IPS DF 6.9 (cell line): ENCODE measurements around the gene CDO1.
A peak's percentile ranks its signal among the peaks of the same experiment; 100 is the strongest.
"Not testable (repeated sequence)": the region's sequence is repeated elsewhere in the genome, so short reads cannot be mapped to it uniquely, and the experiment has no call there.

Experiments used
- DNase-seq: peaks from one replicate; pipeline ENCODE4 v3.0.0-alpha.2; 2013; ENCODE audit warnings: low read depth, low spot score
- H3K27ac ChIP-seq: one replicate; pipeline ENCODE4 v1.5.1; 2013; ENCODE audit warnings: low read length, control low read depth
- H3K27me3 ChIP-seq: 2 replicates; pipeline ENCODE4 v1.6.1; 2013; ENCODE audit warnings: mild to moderate bottlenecking, low read length; ENCODE audit not compliant: control insufficient read depth, insufficient read depth
- H3K36me3 ChIP-seq: 2 replicates; pipeline ENCODE4 v1.6.1; 2013; ENCODE audit warnings: low read length; ENCODE audit not compliant: control insufficient read depth, insufficient read depth
- H3K4me1 ChIP-seq: 2 replicates; pipeline ENCODE4 v1.6.1; 2013; ENCODE audit warnings: low read length; ENCODE audit not compliant: control insufficient read depth, insufficient read depth
- H3K4me3 ChIP-seq: 2 replicates; pipeline ENCODE4 v1.5.1; 2013; ENCODE audit warnings: mild to moderate bottlenecking, low read length
- H3K9me3 ChIP-seq: 2 replicates; pipeline ENCODE4 v1.6.1; 2013; ENCODE audit warnings: low read length, inconsistent platforms; ENCODE audit not compliant: control insufficient read depth, insufficient read depth
- WGBS: extraction: QIAGEN DNeasy Blood & Tissue Kit; methylation state at CpG from one replicate; pipeline ENCODE4 v1.1.7; 2013; ENCODE audit warnings: mixed read lengths, missing lambda C conversion rate; ENCODE audit not compliant: insufficient read length, insufficient coverage; 5-methylcytosine and 5-hydroxymethylcytosine counted together

CDO1 gene

DNA sequence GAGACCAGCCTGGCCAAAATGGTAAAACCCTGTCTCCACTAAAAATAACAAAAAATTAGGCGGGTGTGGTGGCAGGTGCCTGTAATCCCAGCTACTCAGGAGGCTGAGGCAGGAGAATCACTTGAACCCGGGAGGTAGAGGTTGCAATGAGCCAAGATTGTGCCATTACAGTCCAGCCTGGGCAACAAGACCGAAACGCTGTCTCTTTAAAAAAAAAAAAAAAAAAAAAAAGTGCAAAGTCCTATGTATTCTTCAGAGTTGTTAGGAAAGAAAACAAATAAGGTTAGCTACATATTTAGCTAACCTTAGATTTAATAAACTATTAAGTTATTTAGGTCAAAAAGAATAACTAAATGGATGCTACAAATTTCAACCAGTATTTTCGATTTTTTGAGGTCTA lies 13.5 kb upstream of the CDO1 start:
- no peak for DNase-seq
- Histone ChIP-seq H3K27ac (no peak overlapping the region), H3K36me3 (no peaks in the 10 kb centered on the region; the same call in 1 of the 2 replicates)

DNA sequence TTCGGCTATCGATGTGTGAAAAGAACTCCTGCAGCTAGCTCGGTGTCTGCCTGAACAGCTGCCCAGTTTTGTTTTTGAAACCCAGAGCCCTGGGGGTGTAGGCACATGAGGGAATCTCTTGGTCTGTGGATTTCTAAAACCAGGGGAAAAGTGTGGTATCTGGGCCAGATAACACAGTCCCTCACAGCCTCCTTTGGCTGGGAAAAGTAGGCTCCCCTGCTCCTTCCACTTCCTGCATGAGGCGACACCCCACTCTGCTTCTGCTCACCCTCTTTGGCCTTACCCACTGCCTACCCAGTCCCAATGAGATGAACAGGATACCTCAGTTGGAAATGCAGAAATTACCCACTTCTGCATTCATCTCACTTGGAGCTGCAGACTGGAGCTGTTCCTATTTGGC lies 9.5 kb upstream of the CDO1 start:
- H3K9me3 ChIP-seq: no peaks in the 10 kb centered on the region
- no peak overlapping the region for H3K27ac ChIP-seq

More for the DNA sequence above, 13.5 kb upstream of the CDO1 start:
- no CpG with 5 or more reads among the region's 5 CpGs for WGBS
- no peaks in the 10 kb centered on the region for H3K27me3 ChIP-seq
- no peaks in the 10 kb centered on the region for H3K4me1 ChIP-seq
- no peaks in the 10 kb centered on the region for H3K9me3 ChIP-seq
- no peak overlapping the region for H3K4me3 ChIP-seq

GRCh38 chr5:115824983-115825382 lies 8.5 kb upstream of the CDO1 start:
- DNase-seq, H3K27ac ChIP-seq, H3K27me3 ChIP-seq, H3K36me3 ChIP-seq, H3K4me3 ChIP-seq, H3K9me3 ChIP-seq, H3K4me1 ChIP-seq: not testable (repeated sequence)
- no CpG with 5 or more reads among the region's 1 CpG for WGBS

More for the DNA sequence above, 9.5 kb upstream of the CDO1 start:
- Histone ChIP-seq H3K36me3 (no peaks in the 10 kb centered on the region; the same call in 1 of the 2 replicates), H3K4me3 (no peak overlapping the region), H3K27me3 (no peaks in the 10 kb centered on the region), H3K4me1 (no peaks in the 10 kb centered on the region)
- no CpG with 5 or more reads among the region's 4 CpGs for WGBS
- DNase-seq: no peak

- DNase-seq: no peak
- Histone ChIP-seq H3K36me3 (no peaks in the 10 kb centered on the region; the same call in 1 of the 2 replicates), H3K27me3 (no peaks in the 10 kb centered on the region), H3K27ac (no peak overlapping the region), H3K9me3 (no peaks in the 10 kb centered on the region), H3K4me1 (peaks cover 1% of the 10 kb centered on the region), H3K4me3 (no peak overlapping the region)
- no CpG with 5 or more reads among the region's 1 CpG for WGBS
These were observed 4.4 kb upstream of the CDO1 start for GRCh38 chr5:115820846-115821245.

- Histone ChIP-seq H3K9me3 (no peaks in the 10 kb centered on the region), H3K4me3 (no peak overlapping the region), H3K36me3 (no peaks in the 10 kb centered on the region; the same call in 1 of the 2 replicates), H3K27ac (no peak overlapping the region), H3K4me1 (peaks cover 1% of the 10 kb centered on the region), H3K27me3 (peaks cover 10% of the 10 kb centered on the region)
- DNase-seq: no peak
- WGBS: no CpG with 5 or more reads among the region's 18 CpGs
These were observed 2.4 kb upstream of the CDO1 start for GRCh38 chr5:115818821-115819220.

DNA sequence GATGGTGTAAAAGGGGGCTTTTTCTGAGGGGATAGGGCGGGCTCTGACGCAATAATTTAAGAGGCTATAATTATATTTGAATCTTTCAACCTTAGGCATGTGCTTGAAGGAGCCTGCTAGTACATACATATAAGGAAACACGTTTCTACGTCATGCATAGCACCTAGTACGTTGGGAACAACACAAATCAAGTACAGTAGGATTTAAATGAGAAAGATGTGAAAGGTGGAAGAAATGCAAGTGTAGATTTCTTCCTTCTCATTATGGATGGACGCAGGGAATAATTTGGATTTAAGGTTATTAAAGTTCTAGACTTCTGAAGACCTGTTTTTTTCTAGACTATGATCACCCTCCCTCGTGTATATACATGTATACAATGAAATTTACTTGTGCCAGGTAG lies 927 bp upstream of the CDO1 start:
- Histone ChIP-seq H3K4me3 (no peak overlapping the region), H3K27ac (no peak overlapping the region), H3K36me3 (no peaks in the 10 kb centered on the region; the same call in 1 of the 2 replicates), H3K4me1 (peaks cover 1% of the 10 kb centered on the region), H3K27me3 (peaks cover 10% of the 10 kb centered on the region), H3K9me3 (no peaks in the 10 kb centered on the region)
- WGBS: no CpG with 5 or more reads among the region's 7 CpGs
- DNase-seq: no peak

DNA sequence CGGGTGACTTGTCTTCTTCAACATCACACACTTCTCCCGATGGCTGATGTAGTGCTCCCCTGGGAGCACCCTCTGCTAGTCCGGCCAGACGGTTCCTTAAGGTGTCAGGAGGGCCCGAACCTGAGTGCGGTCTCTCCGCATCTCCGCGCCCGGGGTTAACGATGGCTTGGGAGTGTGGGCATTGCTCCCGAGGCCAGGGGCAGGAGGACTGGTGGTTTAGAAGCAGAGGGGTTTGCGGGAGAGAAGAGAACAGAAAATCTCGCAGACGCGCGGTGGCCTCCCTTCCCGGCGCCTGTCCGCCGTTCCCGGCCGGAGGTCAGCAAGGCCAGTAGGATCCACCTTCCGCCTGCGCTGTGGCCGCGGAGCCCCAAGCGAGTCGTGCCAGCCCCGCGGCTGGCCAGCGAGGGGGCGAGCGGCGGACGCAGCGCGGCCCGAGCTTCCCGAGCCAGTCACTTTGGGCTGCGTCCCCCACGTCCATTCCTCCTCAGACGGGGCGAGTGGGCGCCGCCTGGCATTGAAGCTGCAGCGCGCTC lies 700 bp downstream of the CDO1 start:
- peaks cover 10% of the 10 kb centered on the region for H3K27me3 ChIP-seq
- no peak for DNase-seq
- H3K4me1 ChIP-seq: peaks cover 1% of the 10 kb centered on the region
- peaks cover 2% of the 10 kb centered on the region; the same call in 1 of the 2 replicates for H3K36me3 ChIP-seq
- H3K4me3 ChIP-seq: peak overlapping the region; percentile 61
- no CpG with 5 or more reads among the region's 48 CpGs for WGBS
- no peak overlapping the region for H3K27ac ChIP-seq
- H3K9me3 ChIP-seq: no peaks in the 10 kb centered on the region

DNA sequence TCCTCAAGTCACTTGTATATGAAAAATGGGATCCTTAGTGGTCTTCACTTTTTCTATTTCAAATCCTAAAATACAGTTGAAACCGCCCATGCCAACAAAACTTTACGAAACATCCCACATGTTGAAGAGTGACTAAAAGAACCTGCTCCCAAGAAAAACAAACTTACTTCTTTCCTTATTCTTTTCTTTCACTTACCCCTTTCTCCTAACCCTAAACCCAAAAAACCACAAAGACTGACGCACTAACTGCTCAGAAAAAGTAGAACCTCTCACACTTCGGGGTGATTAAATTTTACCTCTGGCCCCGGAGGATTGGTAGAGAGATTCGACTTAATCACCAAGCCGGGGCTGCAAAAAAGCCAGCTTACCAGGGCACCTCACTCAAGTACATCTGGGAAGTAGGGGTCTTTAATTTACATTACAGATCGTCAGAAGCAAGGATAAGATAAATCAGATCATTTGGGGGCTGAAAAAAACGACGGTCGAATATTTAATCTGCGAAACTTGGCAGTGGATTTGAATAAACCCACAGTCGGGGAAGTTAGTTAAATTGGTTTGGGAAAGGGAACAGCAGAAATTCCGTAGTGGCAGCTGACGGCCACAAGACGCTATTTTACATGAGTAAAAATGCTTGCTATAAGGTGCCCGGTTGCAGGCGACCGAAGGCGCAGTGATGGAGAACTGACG lies 1.3 kb downstream of the CDO1 start:
- H3K27ac ChIP-seq: no peak overlapping the region
- DNase-seq: no peak
- H3K4me1 ChIP-seq: peaks cover 1% of the 10 kb centered on the region
- H3K9me3 ChIP-seq: no peaks in the 10 kb centered on the region
- 100% methylated on average over 1 of the region's 21 CpGs for WGBS
- H3K27me3 ChIP-seq: peaks cover 10% of the 10 kb centered on the region
- peak overlapping the region; percentile 61 for H3K4me3 ChIP-seq
- H3K36me3 ChIP-seq: peaks cover 2% of the 10 kb centered on the region; the same call in 1 of the 2 replicates

DNA sequence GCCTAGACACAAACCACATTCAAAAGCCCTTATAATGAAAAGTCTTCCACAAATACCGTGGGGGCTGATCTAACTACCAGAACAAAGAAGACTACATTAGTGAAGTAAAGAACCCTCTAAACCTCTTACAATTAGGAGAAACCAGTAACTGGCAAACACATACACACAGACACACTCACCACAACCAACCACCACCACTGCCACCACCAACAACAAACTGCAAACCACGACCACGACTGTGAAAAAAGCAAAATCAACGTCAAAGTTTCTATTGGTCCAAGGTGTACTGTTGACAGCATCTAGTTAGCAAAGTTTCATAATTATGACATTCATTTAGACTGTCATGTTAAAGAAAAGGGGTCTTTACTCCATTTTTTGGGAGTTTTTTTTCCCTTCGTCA lies 2.7 kb downstream of the CDO1 start:
- no CpG with 5 or more reads among the region's 5 CpGs for WGBS
- no peak for DNase-seq
- Histone ChIP-seq H3K4me1 (no peaks in the 10 kb centered on the region; the same call in 1 of the 2 replicates), H3K9me3 (no peaks in the 10 kb centered on the region), H3K4me3 (no peak overlapping the region), H3K27me3 (peaks cover 10% of the 10 kb centered on the region), H3K27ac (no peak overlapping the region), H3K36me3 (peaks cover 2% of the 10 kb centered on the region; the same call in 1 of the 2 replicates)

DNA sequence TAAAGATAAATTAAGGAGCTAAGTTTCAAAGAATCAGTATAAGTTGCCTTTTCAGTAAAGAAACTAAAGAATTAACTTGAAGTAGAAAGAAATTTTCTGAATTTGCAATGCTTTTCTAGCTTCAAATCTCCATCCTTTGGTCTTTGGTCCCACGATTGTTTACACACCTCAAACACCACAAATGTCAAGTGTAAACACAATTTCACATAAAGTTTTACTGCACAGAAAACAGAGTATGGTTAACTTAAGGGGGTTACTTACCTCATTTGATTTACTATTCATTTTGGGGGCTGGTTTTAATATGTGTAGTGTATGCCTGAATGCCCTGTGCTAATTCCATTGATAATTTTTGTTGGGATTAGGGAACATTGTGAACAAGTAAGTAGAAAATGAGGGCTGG lies 4.1 kb downstream of the CDO1 start:
- peaks cover 2% of the 10 kb centered on the region; the same call in 1 of the 2 replicates for H3K36me3 ChIP-seq
- H3K27ac ChIP-seq: no peak overlapping the region
- WGBS: no CpG with 5 or more reads among the region's 1 CpG

GRCh38 chr5:115811406-115811805 lies 5.1 kb downstream of the CDO1 start:
- no peak for DNase-seq
- Histone ChIP-seq H3K4me1 (no peaks in the 10 kb centered on the region), H3K27me3 (peaks cover 10% of the 10 kb centered on the region), H3K36me3 (peaks cover 2% of the 10 kb centered on the region; the same call in 1 of the 2 replicates), H3K4me3 (no peak overlapping the region), H3K27ac (no peak overlapping the region), H3K9me3 (no peaks in the 10 kb centered on the region)

More for the DNA sequence above, 4.1 kb downstream of the CDO1 start:
- no peaks in the 10 kb centered on the region for H3K9me3 ChIP-seq
- no peaks in the 10 kb centered on the region for H3K4me1 ChIP-seq
- DNase-seq: no peak
- H3K27me3 ChIP-seq: peaks cover 10% of the 10 kb centered on the region
- no peak overlapping the region for H3K4me3 ChIP-seq
